ENCODE results near the gene SCIN. TPM values are rescaled to one million over a fixed set of nuclear protein-coding genes. Genes with fewer than 3 reads are reported as not detected.

The SCIN gene
- polyA plus RNA-seq, 1 donor: 4.3 TPM

DNA sequence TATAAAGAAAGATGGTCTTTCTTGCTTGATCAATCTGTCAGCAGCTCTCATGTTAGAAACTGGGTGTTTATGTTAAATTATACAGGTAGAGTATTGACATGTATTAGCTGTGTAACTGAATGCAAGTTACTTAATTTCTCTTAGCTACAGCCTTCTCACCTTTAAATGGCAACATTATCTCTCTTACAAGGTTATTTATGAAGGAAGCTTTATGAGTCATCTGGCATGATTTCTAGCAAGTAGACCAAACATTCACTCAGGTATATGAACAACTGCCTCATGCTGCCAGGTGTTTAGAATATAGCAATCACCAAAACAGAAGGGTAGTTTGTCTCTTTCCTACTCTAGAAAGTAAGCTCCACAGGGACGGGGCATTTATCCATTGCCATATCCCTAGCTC, 125.4 kb downstream of the SCIN start:
- Histone ChIP-seq H3K27me3 (ENCODE audit: control insufficient read depth, insufficient read depth, low read length) (no peaks in the 10 kb centered on the region), H3K9me3 (ENCODE audit: control insufficient read depth, low read depth, low read length) (no peaks in the 10 kb centered on the region), H3K36me3 (ENCODE audit: control insufficient read depth, insufficient read depth, low read length) (no peaks in the 10 kb centered on the region), H3K4me3 (ENCODE audit: low read length) (no peak overlapping the region), H3K27ac (ENCODE audit: low read length) (peak overlapping the region; percentile 40), H3K4me1 (ENCODE audit: control insufficient read depth, insufficient read depth, low read length) (no peaks in the 10 kb centered on the region)
- WGBS (ENCODE audit: insufficient coverage, low lambda C conversion rate): no CpG with 5 or more reads among the region's 1 CpG
- DNase-seq: peak in 1 of 2 donors; percentile 58

DNA sequence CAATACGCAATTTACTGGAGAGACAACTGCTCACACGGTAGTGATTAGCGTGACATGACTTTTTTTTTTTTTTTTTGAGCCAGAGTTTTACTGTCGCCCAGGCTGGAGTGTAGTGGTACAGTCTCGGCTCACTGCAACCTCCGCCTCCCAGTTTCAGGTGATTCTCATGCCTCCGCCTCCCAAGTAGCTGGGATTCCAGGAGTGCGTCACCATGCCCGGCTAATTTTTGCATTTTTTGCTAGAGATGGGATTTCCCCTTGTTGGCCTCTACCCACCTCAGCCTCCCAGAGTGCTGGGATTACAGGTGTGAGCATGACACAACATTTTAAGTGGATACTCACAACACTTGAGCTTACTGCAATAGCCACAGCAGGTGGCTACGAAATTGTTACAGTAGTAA, 128.8 kb downstream of the SCIN start:
- WGBS (ENCODE audit: insufficient coverage, low lambda C conversion rate): no CpG with 5 or more reads among the region's 10 CpGs
- no peak overlapping the region for H3K4me3 ChIP-seq (ENCODE audit: low read length)
- no peaks in the 10 kb centered on the region for H3K27me3 ChIP-seq (ENCODE audit: control insufficient read depth, insufficient read depth, low read length)
- H3K27ac ChIP-seq (ENCODE audit: low read length): no peak overlapping the region
- H3K4me1 ChIP-seq (ENCODE audit: control insufficient read depth, insufficient read depth, low read length): no peaks in the 10 kb centered on the region
- DNase-seq: no peak
- peaks cover 15% of the 10 kb centered on the region for H3K9me3 ChIP-seq (ENCODE audit: control insufficient read depth, low read depth, low read length)
- H3K36me3 ChIP-seq (ENCODE audit: control insufficient read depth, insufficient read depth, low read length): no peaks in the 10 kb centered on the region

DNA sequence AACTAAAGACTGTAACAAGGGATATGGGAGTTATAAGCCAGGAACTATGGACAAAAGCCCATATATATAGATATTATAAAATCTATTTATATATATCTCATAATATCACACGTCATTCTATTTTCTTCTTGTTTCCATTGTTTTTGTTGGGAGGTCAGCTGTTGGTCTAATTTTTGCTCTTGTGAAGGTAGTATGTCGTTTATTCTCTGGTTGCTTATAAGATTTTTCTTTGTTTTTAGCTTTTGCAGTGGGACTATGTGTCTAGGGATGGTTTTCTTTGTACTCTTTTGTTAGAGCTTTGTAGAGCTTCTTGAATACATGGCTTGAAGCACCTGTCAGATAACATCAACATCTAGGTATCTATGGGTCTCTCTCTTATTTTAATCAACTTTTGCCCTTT, 130.9 kb downstream of the SCIN start:
- Histone ChIP-seq H3K4me1 (ENCODE audit: control insufficient read depth, insufficient read depth, low read length) (no peaks in the 10 kb centered on the region), H3K4me3 (ENCODE audit: low read length) (no peak overlapping the region), H3K27me3 (ENCODE audit: control insufficient read depth, insufficient read depth, low read length) (no peaks in the 10 kb centered on the region), H3K9me3 (ENCODE audit: control insufficient read depth, low read depth, low read length) (peaks cover 15% of the 10 kb centered on the region), H3K36me3 (ENCODE audit: control insufficient read depth, insufficient read depth, low read length) (no peaks in the 10 kb centered on the region), H3K27ac (ENCODE audit: low read length) (no peak overlapping the region)
- WGBS (ENCODE audit: insufficient coverage, low lambda C conversion rate): no CpG with 5 or more reads among the region's 2 CpGs
- no peak for DNase-seq

DNA sequence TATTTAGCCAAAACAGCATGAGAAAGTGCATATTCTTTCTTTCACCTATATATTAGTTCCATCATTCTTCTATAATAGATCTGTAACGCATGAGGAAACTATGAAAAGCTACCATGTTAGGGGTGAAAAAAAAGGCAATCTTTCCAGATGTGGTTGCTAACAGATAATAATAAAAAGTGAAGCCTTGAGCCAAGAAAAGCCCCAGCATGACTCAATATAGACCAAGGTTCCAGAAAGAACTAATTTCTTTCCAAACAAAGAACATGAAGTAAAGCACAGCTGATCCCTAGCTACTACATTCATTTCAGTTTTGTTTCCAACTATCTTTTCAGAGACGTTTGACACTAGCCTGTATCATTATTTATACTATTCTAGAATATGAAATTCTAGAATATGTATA, 133.4 kb downstream of the SCIN start:
- Histone ChIP-seq H3K9me3 (ENCODE audit: control insufficient read depth, low read depth, low read length) (peaks cover 15% of the 10 kb centered on the region), H3K27me3 (ENCODE audit: control insufficient read depth, insufficient read depth, low read length) (no peaks in the 10 kb centered on the region), H3K36me3 (ENCODE audit: control insufficient read depth, insufficient read depth, low read length) (no peaks in the 10 kb centered on the region), H3K4me3 (ENCODE audit: low read length) (no peak overlapping the region), H3K4me1 (ENCODE audit: control insufficient read depth, insufficient read depth, low read length) (no peaks in the 10 kb centered on the region), H3K27ac (ENCODE audit: low read length) (no peak overlapping the region)
- DNase-seq: no peak
- 100% methylated on average over 1 of the region's 2 CpGs for WGBS (ENCODE audit: insufficient coverage, low lambda C conversion rate)

GRCh38 chr7:12705878-12706277, 135.4 kb downstream of the SCIN start:
- no peak overlapping the region for H3K27ac ChIP-seq (ENCODE audit: low read length)
- peaks cover 15% of the 10 kb centered on the region for H3K9me3 ChIP-seq (ENCODE audit: control insufficient read depth, low read depth, low read length)
- 100% methylated on average over 1 of the region's 4 CpGs for WGBS (ENCODE audit: insufficient coverage, low lambda C conversion rate)
- no peak for DNase-seq
- no peaks in the 10 kb centered on the region for H3K36me3 ChIP-seq (ENCODE audit: control insufficient read depth, insufficient read depth, low read length)
- no peaks in the 10 kb centered on the region for H3K27me3 ChIP-seq (ENCODE audit: control insufficient read depth, insufficient read depth, low read length)
- peaks cover 5% of the 10 kb centered on the region for H3K4me1 ChIP-seq (ENCODE audit: control insufficient read depth, insufficient read depth, low read length)
- no peak overlapping the region for H3K4me3 ChIP-seq (ENCODE audit: low read length)

- Histone ChIP-seq H3K9me3 (ENCODE audit: control insufficient read depth, low read depth, low read length) (peaks cover 11% of the 10 kb centered on the region), H3K27me3 (ENCODE audit: control insufficient read depth, insufficient read depth, low read length) (no peaks in the 10 kb centered on the region), H3K4me3 (ENCODE audit: low read length) (no peak overlapping the region), H3K4me1 (ENCODE audit: control insufficient read depth, insufficient read depth, low read length) (peaks cover 8% of the 10 kb centered on the region), H3K27ac (ENCODE audit: low read length) (no peak overlapping the region), H3K36me3 (ENCODE audit: control insufficient read depth, insufficient read depth, low read length) (no peaks in the 10 kb centered on the region)
- peak in 1 of 2 donors; percentile 43 for DNase-seq
Measured at GRCh38 chr7:12706900-12707536, 136.5 kb downstream of the SCIN start.

DNA sequence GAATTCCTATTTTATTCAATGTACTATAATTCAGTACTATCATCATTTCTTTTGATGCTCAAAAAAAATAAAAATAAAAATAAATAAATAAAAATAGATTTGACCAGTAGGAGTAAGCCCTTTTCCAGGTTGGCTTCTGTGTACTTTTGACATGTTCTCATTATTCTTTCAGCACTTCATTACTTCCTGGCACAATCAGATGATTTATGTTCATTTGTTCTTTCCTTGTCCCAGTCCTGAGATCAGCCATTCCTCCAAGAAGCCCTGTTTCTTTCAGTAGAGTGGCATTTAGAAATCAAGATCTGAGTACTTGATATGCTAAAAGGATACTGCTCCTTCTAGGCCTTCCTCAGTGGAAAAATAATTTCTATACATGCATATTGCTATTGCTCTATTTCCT, 137.8 kb downstream of the SCIN start:
- H3K4me1 ChIP-seq (ENCODE audit: control insufficient read depth, insufficient read depth, low read length): peaks cover 11% of the 10 kb centered on the region
- H3K27ac ChIP-seq (ENCODE audit: low read length): no peak overlapping the region
- H3K4me3 ChIP-seq (ENCODE audit: low read length): no peak overlapping the region
- DNase-seq: no peak
- no peaks in the 10 kb centered on the region for H3K36me3 ChIP-seq (ENCODE audit: control insufficient read depth, insufficient read depth, low read length)
- H3K27me3 ChIP-seq (ENCODE audit: control insufficient read depth, insufficient read depth, low read length): no peaks in the 10 kb centered on the region
- H3K9me3 ChIP-seq (ENCODE audit: control insufficient read depth, low read depth, low read length): peaks cover 5% of the 10 kb centered on the region

Other genes with a start within 250 kb of the SCIN start
- 0.66 TPM for gene VWDE, start 166.9 kb upstream of the SCIN start, polyA plus RNA-seq
- 75.2 TPM for gene ARL4A, start 116.9 kb downstream of the SCIN start, polyA plus RNA-seq